GM12892 (cell line): ENCODE results near the gene SPNS2.

Experiments
- DNase-seq: peaks from one replicate; pipeline ENCODE4 v3.0.0; 2011; ENCODE audit not compliant: insufficient read length
- FAIRE-seq: peaks from 2 replicates; lab custom pipeline; 2011; peaks lifted over from hg19 to GRCh38; lab: Jason Lieb, UNC
- POLR2A ChIP-seq: IDR thresholded peaks from 2 replicates; pipeline ENCODE4 v1.6.1; 2011; ENCODE audit warnings: low read depth, low read length, control low read depth
- POLR2AphosphoS5 ChIP-seq: IDR thresholded peaks from 2 replicates; pipeline ENCODE4 v1.6.1; 2011; ENCODE audit warnings: low read depth, low read length, control low read depth
- TAF1 ChIP-seq: IDR thresholded peaks from 2 replicates; pipeline ENCODE4 v1.6.1; 2011; ENCODE audit warnings: low read depth, mild to moderate bottlenecking, control low read depth, low read length, borderline replicate concordance

Gene SPNS2

GRCh38 chr17:4507361-4508111 is 8.9 kb downstream of the SPNS2 start:
- FAIRE-seq (no peak), DNase-seq (no peak)
- TF ChIP-seq POLR2A (no peak), TAF1 (no peak), POLR2AphosphoS5 (no peak)

- FAIRE-seq = no peak
- no peak for TF ChIP-seq POLR2AphosphoS5
- no peak for TF ChIP-seq POLR2A
- no peak for TF ChIP-seq TAF1
Observed at GRCh38 chr17:4508207-4508606, 9.5 kb downstream of the SPNS2 start.

GRCh38 chr17:4509401-4509800 is 10.7 kb downstream of the SPNS2 start:
- peak; percentile 61 for DNase-seq
- TF ChIP-seq TAF1 (no peak), POLR2A (no peak), POLR2AphosphoS5 (no peak)

More at GRCh38 chr17:4508207-4508606, 9.5 kb downstream of the SPNS2 start:
- no peak for DNase-seq

GRCh38 chr17:4509923-4510617 is 11.4 kb downstream of the SPNS2 start:
- FAIRE-seq = no peak
- TF ChIP-seq TAF1 = no peak
- no peak for TF ChIP-seq POLR2AphosphoS5
- no peak for TF ChIP-seq POLR2A
- DNase-seq = no peak

More at GRCh38 chr17:4509401-4509800, 10.7 kb downstream of the SPNS2 start:
- FAIRE-seq = peak; percentile 30

- DNase-seq (no peak), FAIRE-seq (no peak)
- TF ChIP-seq POLR2A = no peak
- no peak for TF ChIP-seq POLR2AphosphoS5
- TF ChIP-seq TAF1 = no peak
Observed at GRCh38 chr17:4510618-4510941, 11.9 kb downstream of the SPNS2 start.

GRCh38 chr17:4511199-4511932 is 12.7 kb downstream of the SPNS2 start:
- FAIRE-seq (no peak), DNase-seq (no peak)
- no peak for TF ChIP-seq TAF1
- TF ChIP-seq POLR2AphosphoS5 = no peak
- TF ChIP-seq POLR2A = no peak

- TF ChIP-seq TAF1 = no peak
- no peak for TF ChIP-seq POLR2AphosphoS5
- no peak for TF ChIP-seq POLR2A
Observed at GRCh38 chr17:4512156-4513112, 13.8 kb downstream of the SPNS2 start.

GRCh38 chr17:4513113-4514032 is 14.7 kb downstream of the SPNS2 start:
- TF ChIP-seq TAF1 (no peak), POLR2A (no peak), POLR2AphosphoS5 (no peak)
- DNase-seq (no peak), FAIRE-seq (no peak)

More at GRCh38 chr17:4512156-4513112, 13.8 kb downstream of the SPNS2 start:
- DNase-seq (no peak), FAIRE-seq (no peak)

- DNase-seq (no peak), FAIRE-seq (no peak)
- TF ChIP-seq POLR2AphosphoS5 (no peak), POLR2A (no peak), TAF1 (no peak)
Observed at GRCh38 chr17:4514206-4514605, 15.5 kb downstream of the SPNS2 start.
